NCI-H2029 (cell line): ENCODE results near the gene CCDC182.
A peak's percentile ranks its signal among the peaks of the same experiment; 100 is the strongest.

ENCODE experiments used
- DNase-seq: peaks from one replicate; lab custom pipeline; 2025; lab: John Stamatoyannopoulos, UW

The CCDC182 gene

GRCh38 chr17:57745242-57745641 is at the start of gene CCDC182:
CCDC182 (minus strand) TSS chr17:57745299; CDS start chr17:57745272, 27 bp downstream.
- DNase-seq = no peak

GRCh38 chr17:57794841-57795240 is 49.7 kb upstream of the CCDC182 start:
- no peak for DNase-seq

- DNase-seq = no peak
These were observed 43.6 kb upstream of the CCDC182 start for GRCh38 chr17:57788725-57789124.

DNA sequence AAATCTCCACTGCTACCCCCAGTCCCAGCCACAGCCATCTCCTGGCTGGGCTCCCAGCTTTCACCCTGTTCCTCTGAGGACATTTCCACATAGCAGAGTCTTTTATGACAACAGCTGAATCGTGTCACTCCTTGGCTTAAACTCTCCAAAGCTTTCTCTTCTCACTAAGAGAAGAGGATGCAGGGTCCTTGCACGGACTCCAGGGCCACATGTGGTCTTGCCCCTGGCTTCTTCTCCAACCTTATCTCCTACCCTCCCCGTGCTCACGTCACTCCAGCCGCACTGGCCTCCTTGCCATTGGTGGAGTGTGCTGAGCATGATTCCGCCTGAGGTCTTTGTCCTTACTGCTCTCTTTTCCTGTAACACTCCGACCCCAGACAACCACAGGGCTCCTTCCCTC is 39.9 kb upstream of the CCDC182 start:
- DNase-seq = no peak

DNA sequence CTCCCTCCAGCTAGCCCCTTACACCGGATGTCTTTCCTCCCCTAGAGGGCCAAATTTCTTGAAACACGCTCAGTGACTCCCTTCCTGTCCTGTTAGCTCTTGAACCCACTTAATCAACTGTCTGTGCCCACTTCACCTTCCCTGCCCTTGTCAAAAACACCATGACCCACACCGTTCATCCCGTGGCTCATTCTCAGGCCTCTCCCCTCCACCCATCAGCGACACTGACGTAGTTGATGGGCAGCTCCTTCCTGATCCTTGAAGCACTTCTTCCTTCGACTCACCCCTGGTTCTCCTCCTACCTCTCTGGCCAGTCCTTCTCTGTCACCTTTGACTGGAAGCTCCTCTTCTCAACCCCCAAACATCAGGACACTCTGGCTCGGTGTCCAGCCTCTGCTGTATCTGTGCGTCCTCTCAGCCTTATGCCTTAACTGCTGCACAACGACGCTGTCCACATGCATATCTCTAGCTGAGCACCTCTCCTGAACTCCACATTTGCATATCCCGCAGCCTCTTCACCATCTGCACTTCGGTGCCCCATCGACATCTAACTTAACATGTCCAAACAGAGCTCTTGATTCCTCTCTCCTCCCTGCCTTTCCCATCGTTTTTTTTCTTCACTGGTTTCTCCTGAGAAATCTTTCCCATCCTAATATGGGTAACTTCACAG is 39.3 kb upstream of the CCDC182 start:
- no peak for DNase-seq

GRCh38 chr17:57783338-57783742 is 38.2 kb upstream of the CCDC182 start:
- peak; percentile 46 for DNase-seq

GRCh38 chr17:57782647-57783337 is 37.7 kb upstream of the CCDC182 start:
- no peak for DNase-seq

DNA sequence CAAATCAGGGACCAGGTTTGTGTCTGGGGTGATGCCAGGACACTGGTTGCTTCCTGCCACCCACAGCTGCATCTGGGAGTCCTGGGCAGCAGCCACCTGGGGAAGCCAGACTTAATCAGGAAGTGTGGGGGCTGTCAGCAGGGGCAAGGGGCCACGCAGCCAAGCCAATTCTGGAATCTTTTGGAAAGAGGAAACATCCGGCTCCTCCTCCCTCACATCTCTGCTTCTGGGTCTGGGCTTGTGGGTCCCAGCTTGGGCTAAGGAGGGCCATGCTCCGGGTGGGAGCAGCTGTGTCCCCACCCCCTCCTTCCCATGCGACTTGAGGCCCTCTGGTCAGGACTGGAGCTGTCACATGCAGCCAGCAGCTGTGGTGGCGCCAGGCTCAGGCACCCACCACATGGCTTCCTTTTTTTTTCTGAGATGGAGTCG is 37.0 kb upstream of the CCDC182 start:
- no peak for DNase-seq

DNA sequence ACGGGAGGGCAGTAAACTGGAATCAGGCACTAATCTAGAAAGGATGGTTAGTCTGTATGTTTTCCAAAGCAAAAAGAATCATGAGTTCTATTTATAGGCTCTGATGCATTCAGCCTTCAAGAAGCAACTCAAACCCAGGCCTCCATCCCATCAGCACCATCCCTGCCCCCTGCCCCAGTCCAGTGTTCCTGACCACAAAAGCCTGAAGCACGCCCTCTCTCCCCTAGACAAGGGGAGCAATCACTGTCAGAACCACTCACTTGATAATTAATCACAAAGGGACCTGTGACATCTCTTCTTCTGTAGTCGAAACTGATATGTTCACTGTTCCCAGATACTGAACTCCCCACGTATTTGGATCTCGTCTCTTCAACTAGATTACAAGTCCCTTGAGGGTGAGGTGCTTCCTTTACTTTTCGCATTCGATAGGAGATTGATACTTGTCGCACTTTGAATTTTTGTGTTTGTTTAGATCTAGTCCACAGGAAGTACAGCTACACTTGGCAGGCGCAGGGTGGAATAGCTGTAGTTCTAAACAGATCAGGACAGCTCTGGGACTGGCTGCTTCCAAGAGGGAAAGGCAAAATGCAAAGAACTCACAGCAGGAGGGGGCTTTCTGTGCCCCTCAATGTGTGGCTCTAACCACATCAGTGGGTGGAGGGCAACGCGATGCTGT is 36.4 kb upstream of the CCDC182 start:
- no peak for DNase-seq

- DNase-seq = no peak
These were observed 34.6 kb upstream of the CCDC182 start for GRCh38 chr17:57779706-57780105.

- DNase-seq = no peak
These were observed 33.2 kb upstream of the CCDC182 start for GRCh38 chr17:57778306-57778705.

DNA sequence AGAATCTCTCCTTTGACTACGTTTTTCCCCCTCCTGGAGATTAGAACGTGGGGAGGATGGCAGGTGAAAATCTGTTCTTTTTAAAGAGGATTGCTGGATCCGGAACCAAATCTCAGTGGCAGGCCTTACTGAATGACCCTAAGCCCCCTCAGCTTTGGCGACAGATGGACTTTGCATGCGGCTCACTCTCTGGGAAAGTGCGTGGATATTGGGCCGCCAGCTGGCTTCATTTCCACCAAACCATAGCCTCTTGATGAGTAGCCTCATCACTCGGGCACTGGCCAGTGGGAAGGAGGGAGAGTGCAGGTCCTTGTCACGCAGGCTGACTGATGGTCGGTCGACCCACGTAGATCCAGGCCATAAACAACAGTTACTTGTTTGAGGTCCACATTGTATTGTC is 31.3 kb upstream of the CCDC182 start:
- DNase-seq = no peak

DNA sequence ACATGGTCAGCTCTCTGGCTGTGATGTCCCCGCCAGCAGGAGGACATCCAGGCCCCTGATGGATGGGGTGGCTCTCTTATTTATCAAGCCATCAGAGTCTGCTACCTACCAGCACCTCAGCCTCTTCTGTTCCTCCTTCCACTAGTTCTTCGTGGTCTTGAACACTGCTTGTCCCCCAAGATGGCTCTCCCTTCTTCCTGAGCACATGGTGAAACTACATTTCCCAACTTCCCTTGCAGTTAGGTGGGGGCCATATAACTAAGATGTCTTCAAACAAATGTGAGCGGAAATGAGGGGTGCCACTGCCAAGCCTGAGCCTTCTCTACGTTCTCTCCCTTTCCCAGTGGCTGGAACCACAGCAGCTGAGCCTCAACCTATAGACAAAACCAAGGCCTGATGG is 29.8 kb upstream of the CCDC182 start:
- no peak for DNase-seq

- no peak for DNase-seq
These were observed 28.5 kb upstream of the CCDC182 start for GRCh38 chr17:57773557-57773956.

- no peak for DNase-seq
These were observed 27.7 kb upstream of the CCDC182 start for GRCh38 chr17:57772774-57773173.

GRCh38 chr17:57767561-57767960 is 22.5 kb upstream of the CCDC182 start:
- DNase-seq = no peak

- DNase-seq = peak; percentile 2
These were observed 21.3 kb upstream of the CCDC182 start for GRCh38 chr17:57766318-57766943.

GRCh38 chr17:57762452-57763395 is 17.6 kb upstream of the CCDC182 start:
- DNase-seq = no peak

- no peak for DNase-seq
These were observed 16.8 kb upstream of the CCDC182 start for GRCh38 chr17:57761887-57762286.

GRCh38 chr17:57760046-57760445 is 14.9 kb upstream of the CCDC182 start:
- DNase-seq = no peak

- no peak for DNase-seq
These were observed 13.6 kb upstream of the CCDC182 start for GRCh38 chr17:57758654-57759053.

- DNase-seq = no peak
These were observed 12.6 kb upstream of the CCDC182 start for GRCh38 chr17:57757735-57758134.
